Small intestine (tissue), 7 donors: Measurements from ENCODE around the gene TMEM164. TPM values are rescaled to one million over a fixed set of nuclear protein-coding genes. Genes with fewer than 3 reads are reported as not detected.

Experiments
- DNase-seq, 2 donors: peaks; one replicate each; pipeline versions ENCODE4 v3.0.0 to v3.0.0-alpha.2; 2013
- FAIRE-seq: peaks from 2 replicates; lab custom pipeline; 2012; peaks lifted over from hg19 to GRCh38; lab: Jason Lieb, UNC
- H3K27ac ChIP-seq, 3 donors: one replicate each; pipeline ENCODE4 v1.5.1; 2013; ENCODE audit warnings: low read length in 2 of 3, mild to moderate bottlenecking in 2 of 3, control low read depth in 1 of 3, inconsistent platforms in 1 of 3, low read depth in 1 of 3, moderate library complexity in 1 of 3
- H3K27me3 ChIP-seq, 3 donors: one replicate each; pipeline ENCODE4 v1.6.1; 2013; ENCODE audit warnings: low read length in 3 of 3, inconsistent platforms in 1 of 3; ENCODE audit not compliant: control insufficient read depth in 3 of 3, insufficient read depth in 3 of 3
- H3K36me3 ChIP-seq, 3 donors: one replicate each; pipeline ENCODE4 v1.6.1; 2013; ENCODE audit warnings: low read length in 3 of 3, inconsistent platforms in 1 of 3, low read depth in 1 of 3, mild to moderate bottlenecking in 1 of 3, moderate library complexity in 1 of 3; ENCODE audit not compliant: control insufficient read depth in 3 of 3, insufficient read depth in 2 of 3
- H3K4me1 ChIP-seq, 3 donors: one replicate each; pipeline ENCODE4 v1.6.1; 2013; ENCODE audit warnings: low read length in 2 of 3, inconsistent platforms in 1 of 3, low read depth in 1 of 3, mild to moderate bottlenecking in 1 of 3, moderate library complexity in 1 of 3; ENCODE audit not compliant: control insufficient read depth in 3 of 3, insufficient read depth in 2 of 3
- H3K4me3 ChIP-seq, 3 donors: one replicate each; pipeline ENCODE4 v1.5.1; 2013; ENCODE audit warnings: low read length in 3 of 3, control low read depth in 1 of 3, inconsistent platforms in 1 of 3, low read depth in 1 of 3, mild to moderate bottlenecking in 1 of 3, moderate library complexity in 1 of 3
- H3K9me3 ChIP-seq, 2 donors: one replicate each; pipeline ENCODE4 v1.6.1; 2013; ENCODE audit warnings: low read depth in 1 of 2, low read length in 1 of 2; ENCODE audit not compliant: control insufficient read depth in 2 of 2, insufficient read depth in 1 of 2
- WGBS, 3 donors: extraction: QIAGEN DNeasy Blood & Tissue Kit; methylation state at CpG; one replicate each; pipeline ENCODE4 v1.1.7; 2013; 5-methylcytosine and 5-hydroxymethylcytosine counted together
- polyA plus RNA-seq, 4 donors: library from polyadenylated mRNA; stranded (reverse) in 3 of 4; unstranded in 1 of 4; fragments of 200-250 nt in 3 of 4; fragments of 120-200 nt in 1 of 4; gene quantifications; one replicate each; pipeline versions ENCODE4 v1.2.1 to v1.2.3, GENCODE V29; 2013
- donor health status: healthy with polysubstance abuse.
- donor health status: control.
- donor health status: control.
- donor health status: Bipolar disorder and iron deficiency.
- donor health status: healthy.

TMEM164 gene
- polyA plus RNA-seq, 4 donors: 17.0 to 64.6 (median 22.2) TPM

GRCh38 chrX:110194977-110195376, 192.1 kb downstream of the TMEM164 start:
- DNase-seq (no peak), FAIRE-seq (no peak)
- Histone ChIP-seq H3K27ac (no peak overlapping the region), H3K4me3 (no peak overlapping the region), H3K4me1 (no peaks in the 10 kb centered on the region), H3K36me3 (peaks cover 0 to 2% (median 2%) of the 10 kb centered on the region in 3 donors), H3K9me3 (no peaks in the 10 kb centered on the region), H3K27me3 (no peaks in the 10 kb centered on the region)
- WGBS, 3 donors: 66 to 82% (median 69%) methylated on average over 3 of the region's 3 CpGs

- peaks cover 0 to 2% (median 0%) of the 10 kb centered on the region in 3 donors for H3K27me3 ChIP-seq
- H3K36me3 ChIP-seq: no peaks in the 10 kb centered on the region
- H3K9me3 ChIP-seq: no peaks in the 10 kb centered on the region
- 73 to 93% (median 91%) methylated on average over 3 of the region's 3 CpGs for WGBS, 3 donors
- no peaks in the 10 kb centered on the region for H3K4me1 ChIP-seq
- H3K4me3 ChIP-seq: no peak overlapping the region
- no peak for DNase-seq
- no peak overlapping the region for H3K27ac ChIP-seq
- no peak for FAIRE-seq
Measured at GRCh38 chrX:110201799-110202198, 198.9 kb downstream of the TMEM164 start.

- no peaks in the 10 kb centered on the region for H3K36me3 ChIP-seq
Measured at GRCh38 chrX:110204986-110205385, 202.1 kb downstream of the TMEM164 start.

GRCh38 chrX:110208092-110208491, 205.2 kb downstream of the TMEM164 start:
- no peak overlapping the region for H3K27ac ChIP-seq
- peaks cover 0 to 2% (median 0%) of the 10 kb centered on the region in 3 donors for H3K27me3 ChIP-seq
- no peak for DNase-seq
- no peaks in the 10 kb centered on the region for H3K4me1 ChIP-seq
- 70 to 98% (median 83%) methylated on average over 2 of the region's 2 CpGs for WGBS, 3 donors
- H3K36me3 ChIP-seq: no peaks in the 10 kb centered on the region
- FAIRE-seq: no peak
- H3K9me3 ChIP-seq: no peaks in the 10 kb centered on the region
- H3K4me3 ChIP-seq: no peak overlapping the region

More at GRCh38 chrX:110204986-110205385, 202.1 kb downstream of the TMEM164 start:
- Histone ChIP-seq H3K27ac (no peak overlapping the region), H3K4me1 (no peaks in the 10 kb centered on the region), H3K4me3 (no peak overlapping the region), H3K9me3 (no peaks in the 10 kb centered on the region), H3K27me3 (peaks cover 0 to 2% (median 0%) of the 10 kb centered on the region in 3 donors)
- FAIRE-seq: no peak
- DNase-seq: no peak

- H3K9me3 ChIP-seq: no peaks in the 10 kb centered on the region
- H3K4me3 ChIP-seq: no peak overlapping the region
- peaks cover 0 to 1% (median 0%) of the 10 kb centered on the region in 3 donors for H3K4me1 ChIP-seq
- WGBS, 3 donors: 56 to 68% (median 67%) methylated on average over 5 of the region's 5 CpGs
- DNase-seq: no peak
- H3K27ac ChIP-seq: no peak overlapping the region
- H3K27me3 ChIP-seq: no peaks in the 10 kb centered on the region
- no peak for FAIRE-seq
- H3K36me3 ChIP-seq: no peaks in the 10 kb centered on the region
Measured at GRCh38 chrX:110210417-110211139, 207.7 kb downstream of the TMEM164 start.

GRCh38 chrX:110211340-110211739, 208.4 kb downstream of the TMEM164 start:
- 84 to 98% (median 95%) methylated on average over 1 of the region's 1 CpG for WGBS, 3 donors
- H3K27ac ChIP-seq: no peak overlapping the region
- H3K27me3 ChIP-seq: no peaks in the 10 kb centered on the region
- peaks cover 0 to 2% (median 0%) of the 10 kb centered on the region in 3 donors for H3K4me1 ChIP-seq
- H3K4me3 ChIP-seq: no peak overlapping the region
- no peaks in the 10 kb centered on the region for H3K9me3 ChIP-seq
- no peaks in the 10 kb centered on the region for H3K36me3 ChIP-seq
- FAIRE-seq (no peak), DNase-seq (no peak)

GRCh38 chrX:110212299-110212698, 209.4 kb downstream of the TMEM164 start:
- no peak overlapping the region for H3K27ac ChIP-seq

GRCh38 chrX:110213183-110213582, 210.3 kb downstream of the TMEM164 start:
- Histone ChIP-seq H3K9me3 (no peaks in the 10 kb centered on the region), H3K27ac (no peak overlapping the region), H3K27me3 (no peaks in the 10 kb centered on the region), H3K36me3 (no peaks in the 10 kb centered on the region), H3K4me1 (peaks cover 0 to 2% (median 0%) of the 10 kb centered on the region in 3 donors), H3K4me3 (no peak overlapping the region)
- DNase-seq (no peak), FAIRE-seq (no peak)
- WGBS, 3 donors: 92 to 100% (median 94%) methylated on average over 1 of the region's 1 CpG

More at GRCh38 chrX:110212299-110212698, 209.4 kb downstream of the TMEM164 start:
- FAIRE-seq (no peak), DNase-seq (no peak)
- 73 to 89% (median 88%) methylated on average over 3 of the region's 3 CpGs for WGBS, 3 donors
- H3K9me3 ChIP-seq: no peaks in the 10 kb centered on the region
- H3K36me3 ChIP-seq: no peaks in the 10 kb centered on the region
- H3K4me3 ChIP-seq: no peak overlapping the region
- no peaks in the 10 kb centered on the region for H3K27me3 ChIP-seq
- H3K4me1 ChIP-seq: peaks cover 0 to 2% (median 0%) of the 10 kb centered on the region in 3 donors
